ENCODE data around the gene OR6B2. TPM values are rescaled to one million over a fixed set of nuclear protein-coding genes. Genes with fewer than 3 reads are reported as not detected.
A peak's percentile ranks its signal among the peaks of the same experiment; 100 is the strongest.

The OR6B2 gene
- total RNA-seq, 4 donors from 2014 or later = not detected

- 6% methylated on average over 3 of the region's 3 CpGs for WGBS
- no peak for DNase-seq (ENCODE audit: low spot score in 2 of 2)
- H3K36me3 ChIP-seq = peaks cover 47% of the 10 kb centered on the region
- H3K4me1 ChIP-seq = no peaks in the 10 kb centered on the region
- no peak overlapping the region for H3K27ac ChIP-seq
- TF ChIP-seq POLR2A (IDR thresholded peaks at IDR 0.05) (no peak), EP300 (IDR thresholded peaks at IDR 0.05) (no peak), POLR2AphosphoS5 (IDR thresholded peaks at IDR 0.05) (no peak)
- TF ChIP-seq, protein P1, sequence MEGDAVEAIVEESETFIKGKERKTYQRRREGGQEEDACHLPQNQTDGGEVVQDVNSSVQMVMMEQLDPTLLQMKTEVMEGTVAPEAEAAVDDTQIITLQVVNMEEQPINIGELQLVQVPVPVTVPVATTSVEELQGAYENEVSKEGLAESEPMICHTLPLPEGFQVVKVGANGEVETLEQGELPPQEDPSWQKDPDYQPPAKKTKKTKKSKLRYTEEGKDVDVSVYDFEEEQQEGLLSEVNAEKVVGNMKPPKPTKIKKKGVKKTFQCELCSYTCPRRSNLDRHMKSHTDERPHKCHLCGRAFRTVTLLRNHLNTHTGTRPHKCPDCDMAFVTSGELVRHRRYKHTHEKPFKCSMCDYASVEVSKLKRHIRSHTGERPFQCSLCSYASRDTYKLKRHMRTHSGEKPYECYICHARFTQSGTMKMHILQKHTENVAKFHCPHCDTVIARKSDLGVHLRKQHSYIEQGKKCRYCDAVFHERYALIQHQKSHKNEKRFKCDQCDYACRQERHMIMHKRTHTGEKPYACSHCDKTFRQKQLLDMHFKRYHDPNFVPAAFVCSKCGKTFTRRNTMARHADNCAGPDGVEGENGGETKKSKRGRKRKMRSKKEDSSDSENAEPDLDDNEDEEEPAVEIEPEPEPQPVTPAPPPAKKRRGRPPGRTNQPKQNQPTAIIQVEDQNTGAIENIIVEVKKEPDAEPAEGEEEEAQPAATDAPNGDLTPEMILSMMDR (IDR thresholded peaks at IDR 0.05) = peak; percentile 74 to 90
- H3K27me3 ChIP-seq = no peaks in the 10 kb centered on the region
- H3K4me3 ChIP-seq = no peak overlapping the region
- no peaks in the 10 kb centered on the region for H3K9me3 ChIP-seq
Observed at GRCh38 chr2:239991689-239992314, 38.4 kb downstream of the OR6B2 start.

DNA sequence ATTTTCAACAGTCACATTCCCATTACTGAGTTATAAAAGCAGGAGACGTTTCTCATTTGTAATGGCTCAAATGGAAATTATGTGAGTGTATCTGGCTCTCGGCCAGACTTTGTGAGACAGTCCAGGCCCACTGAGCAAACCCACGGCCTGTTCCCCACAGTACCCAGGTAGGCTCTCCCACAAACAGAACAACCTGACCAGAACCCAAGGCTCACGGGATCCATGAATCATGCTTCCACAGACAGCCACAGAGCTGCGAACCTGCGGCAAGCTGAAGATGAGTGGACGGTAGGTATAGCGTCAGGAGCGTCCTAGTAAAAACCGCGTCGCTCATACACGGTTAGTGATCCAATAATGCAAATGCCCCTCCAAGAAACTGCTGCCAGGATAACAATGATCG is 39.3 kb downstream of the OR6B2 start:
- TF ChIP-seq, protein P1 (IDR thresholded peaks at IDR 0.05) = no peak
- TF ChIP-seq POLR2A (IDR thresholded peaks at IDR 0.05) (no peak), POLR2AphosphoS5 (IDR thresholded peaks at IDR 0.05) (no peak), EP300 (IDR thresholded peaks at IDR 0.05) (no peak)

GRCh38 chr2:239985356-239985755 is 44.9 kb downstream of the OR6B2 start:
- 95% methylated on average over 5 of the region's 5 CpGs for WGBS
- Histone ChIP-seq H3K4me3 (no peak overlapping the region), H3K36me3 (peaks cover 78% of the 10 kb centered on the region), H3K27me3 (no peaks in the 10 kb centered on the region), H3K4me1 (no peaks in the 10 kb centered on the region), H3K9me3 (no peaks in the 10 kb centered on the region), H3K27ac (no peak overlapping the region)
- TF ChIP-seq POLR2AphosphoS5 (IDR thresholded peaks at IDR 0.05) = no peak
- TF ChIP-seq EP300 (IDR thresholded peaks at IDR 0.05) = no peak
- no peak for TF ChIP-seq POLR2A (IDR thresholded peaks at IDR 0.05)
- TF ChIP-seq, protein P1 (IDR thresholded peaks at IDR 0.05) = no peak
- no peak for DNase-seq (ENCODE audit: low spot score in 2 of 2)

More for the DNA sequence above, 39.3 kb downstream of the OR6B2 start:
- Histone ChIP-seq H3K27ac (no peak overlapping the region), H3K4me1 (no peaks in the 10 kb centered on the region), H3K36me3 (peaks cover 55% of the 10 kb centered on the region), H3K4me3 (no peak overlapping the region), H3K27me3 (no peaks in the 10 kb centered on the region), H3K9me3 (no peaks in the 10 kb centered on the region)
- WGBS = 89% methylated on average over 14 of the region's 14 CpGs
- DNase-seq (ENCODE audit: low spot score in 2 of 2) = no peak

- DNase-seq (ENCODE audit: low spot score in 2 of 2) = no peak
- TF ChIP-seq POLR2A (IDR thresholded peaks at IDR 0.05) = no peak
- TF ChIP-seq EP300 (IDR thresholded peaks at IDR 0.05) = no peak
- TF ChIP-seq POLR2AphosphoS5 (IDR thresholded peaks at IDR 0.05) = no peak
- TF ChIP-seq, protein P1 (IDR thresholded peaks at IDR 0.05) = no peak
- H3K4me3 ChIP-seq = no peak overlapping the region
- no peak overlapping the region for H3K27ac ChIP-seq
- H3K36me3 ChIP-seq = peaks cover 71% of the 10 kb centered on the region
- no peaks in the 10 kb centered on the region for H3K9me3 ChIP-seq
- H3K27me3 ChIP-seq = no peaks in the 10 kb centered on the region
- no peaks in the 10 kb centered on the region for H3K4me1 ChIP-seq
- WGBS = 93% methylated on average over 16 of the region's 16 CpGs
Observed at GRCh38 chr2:239984421-239985194, 45.6 kb downstream of the OR6B2 start.
